GM23338 (cell line): ENCODE measurements around the gene RGS6. TPM values are rescaled to one million over a fixed set of nuclear protein-coding genes. Genes with fewer than 3 reads are reported as not detected.

ENCODE experiments used
- ATAC-seq: fragments of 200-7000 bp; cut with Tn5 transposase; 3 replicates; pipeline ENCODE4 v1.9.1; 2020
- DNase-seq: peaks from one replicate; pipeline ENCODE4 v3.0.0-alpha.2; 2015; ENCODE audit warnings: low spot score
- H2AFZ ChIP-seq: fragments of 200-600 bp; sonication (generic); 2 replicates; pipeline ENCODE4 v1.8.0; 2016; ENCODE audit warnings: antibody characterized with exemption, mild to moderate bottlenecking, moderate library complexity
- H3F3A ChIP-seq: fragments of 200-600 bp; sonication (generic); replicated peaks from 2 replicates; pipeline ENCODE4 v1.8.0; 2017; ENCODE audit warnings: antibody characterized with exemption, mixed run types, low read depth
- H3K27ac ChIP-seq: fragments of 200-600 bp; sonication (generic); 2 replicates; pipeline ENCODE4 v1.6.1; 2016; ENCODE audit warnings: low read depth
- H3K27me3 ChIP-seq: fragments of 200-600 bp; sonication (generic); 2 replicates; pipeline ENCODE4 v1.8.0; 2016; ENCODE audit warnings: mild to moderate bottlenecking, mixed run types, moderate library complexity; ENCODE audit not compliant: insufficient read depth
- H3K36me3 ChIP-seq: fragments of 200-600 bp; sonication (generic); 2 replicates; pipeline ENCODE4 v1.8.0; 2016; ENCODE audit warnings: mild to moderate bottlenecking; ENCODE audit not compliant: insufficient read depth
- H3K4me1 ChIP-seq: fragments of 200-600 bp; sonication (generic); 2 replicates; pipeline ENCODE4 v1.8.0; 2016; ENCODE audit warnings: mild to moderate bottlenecking, moderate library complexity; ENCODE audit not compliant: insufficient read depth
- H3K4me2 ChIP-seq: fragments of 200-600 bp; sonication (generic); 2 replicates; pipeline ENCODE4 v1.7.1; 2017; ENCODE audit warnings: mixed run types
- H3K4me3 ChIP-seq: fragments of 200-600 bp; sonication (generic); 2 replicates; pipeline ENCODE4 v1.6.1; 2016; ENCODE audit warnings: mixed run types
- H3K79me2 ChIP-seq: fragments of 200-600 bp; sonication (generic); replicated peaks from 2 replicates; pipeline ENCODE4 v1.8.0; 2017; ENCODE audit warnings: mild to moderate bottlenecking; ENCODE audit not compliant: insufficient read depth
- H3K9me2 ChIP-seq: fragments of 200-600 bp; sonication (generic); 2 replicates; pipeline ENCODE4 v1.8.0; 2017; ENCODE audit not compliant: insufficient read depth
- H4K20me1 ChIP-seq: fragments of 200-600 bp; sonication (generic); replicated peaks from 2 replicates; pipeline ENCODE4 v1.8.0; 2017; ENCODE audit warnings: mild to moderate bottlenecking; ENCODE audit not compliant: insufficient read depth
- H3K27ac Mint-ChIP-seq: 2 replicates; pipeline ENCODE4 v1.8.0; 2020; ENCODE audit warnings: inconsistent platforms, mild to moderate bottlenecking, moderate library complexity, mixed read lengths
- H3K27me3 Mint-ChIP-seq: 3 replicates; pipeline ENCODE4 v1.8.0; 2022; ENCODE audit warnings: low read depth, mild to moderate bottlenecking, moderate library complexity, mixed read lengths, inconsistent platforms; ENCODE audit not compliant: insufficient read depth, poor library complexity
- H3K36me3 Mint-ChIP-seq: 3 replicates; pipeline ENCODE4 v1.8.0; 2021; ENCODE audit warnings: low read depth, mild to moderate bottlenecking, inconsistent platforms, moderate library complexity, mixed read lengths
- H3K4me1 Mint-ChIP-seq: 3 replicates; pipeline ENCODE4 v1.8.0; 2020; ENCODE audit warnings: mild to moderate bottlenecking, inconsistent platforms, mixed read lengths
- H3K4me3 Mint-ChIP-seq: 3 replicates; pipeline ENCODE4 v1.8.0; 2021; ENCODE audit warnings: moderate library complexity, mild to moderate bottlenecking, inconsistent platforms, mixed read lengths
- H3K9me3 Mint-ChIP-seq: 3 replicates; pipeline ENCODE4 v1.8.0; 2020; ENCODE audit warnings: moderate library complexity, mild to moderate bottlenecking, inconsistent platforms, mixed read lengths
- EZH2 ChIP-seq: fragments of 200-600 bp; sonication (generic); IDR thresholded peaks from one replicate; pipeline ENCODE4 v1.8.0; 2017; ENCODE audit warnings: antibody characterized with exemption, mild to moderate bottlenecking, low read depth; ENCODE audit not compliant: unreplicated experiment
- JUNB ChIP-seq: IDR thresholded peaks from one replicate; pipeline ENCODE4 v1.6.1; 2016; ENCODE audit warnings: antibody characterized with exemption; ENCODE audit not compliant: unreplicated experiment
- NANOG ChIP-seq: IDR thresholded peaks from 2 replicates; pipeline ENCODE4 v1.6.1; 2016; ENCODE audit warnings: antibody characterized with exemption, borderline replicate concordance
- REST ChIP-seq: IDR thresholded peaks from one replicate; pipeline ENCODE4 v1.6.1; 2018; ENCODE audit warnings: antibody characterized with exemption; ENCODE audit not compliant: unreplicated experiment
- ZNF331 ChIP-seq: fragments of 250-450 bp; sonication (Bioruptor Pico); IDR thresholded peaks from 2 replicates; pipeline ENCODE4 v1.5.0; 2020; ENCODE audit warnings: low read depth, mild to moderate bottlenecking, moderate library complexity
- polyA plus RNA-seq: library from polyadenylated mRNA; unstranded; fragments of >200 nt; fragmentation: Nextera tagmentation; extraction: Ambion mirVana; gene quantifications from 2 replicates; pipeline ENCODE4 v1.2.1, GENCODE V29; 2016
- total RNA-seq: library from RNA; depleted of rRNA; stranded (reverse); fragments of >200 nt; shearing (Covaris generic); gene quantifications from 2 replicates; pipeline ENCODE4 v1.2.3, GENCODE V29; 2014
- TF ChIP-seq, protein P1 (sequence below), 2 experiments: fragments of 200-600 bp in 1 of 2; sonication (generic) in 1 of 2; conservative IDR thresholded peaks; 2 replicates each; pipeline versions ENCODE4 v1.5.1 to v1.6.1; 2016 to 2017; ENCODE audit warnings: antibody characterized with exemption in 2 of 2, low read depth in 2 of 2, mild to moderate bottlenecking in 2 of 2, moderate library complexity in 1 of 2

The RGS6 gene
- total and polyA plus RNA-seq, 2 experiments from 2014 or later, result 0.66 to 0.83 TPM

DNA sequence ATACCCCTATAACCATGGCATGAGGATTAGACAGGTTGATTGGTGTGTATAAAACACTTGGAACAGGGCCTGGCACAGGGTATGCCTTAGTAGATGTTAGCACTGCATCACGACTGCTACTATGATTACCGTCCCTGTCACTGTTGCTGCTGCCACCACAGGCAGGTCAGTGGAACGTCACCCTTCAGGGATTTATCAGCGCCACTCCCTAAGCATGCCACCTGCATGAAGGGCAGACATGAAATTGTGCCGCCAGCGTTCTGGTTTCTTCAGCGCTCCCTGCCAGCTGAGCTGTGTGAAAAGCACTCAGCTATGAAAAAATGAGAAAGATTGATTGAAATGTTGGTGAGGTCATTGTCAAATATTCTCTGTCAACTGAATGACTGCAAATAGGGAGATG lies 484.7 kb downstream of the RGS6 start:
- ATAC-seq, result no peak
- Histone ChIP-seq H3K9me2 (no peaks in the 10 kb centered on the region; the same call in 1 of the 2 replicates), H3K4me1 (peaks cover 9% of the 10 kb centered on the region; the same call in 1 of the 2 replicates), H3K4me3 (no peak overlapping the region), H3F3A (no peaks in the 10 kb centered on the region), H3K27ac (no peak overlapping the region), H2AFZ (no peak overlapping the region), H3K27me3 (no peaks in the 10 kb centered on the region), H3K79me2 (no peaks in the 10 kb centered on the region), H4K20me1 (no peaks in the 10 kb centered on the region), H3K36me3 (no peaks in the 10 kb centered on the region), H3K4me2 (no peak overlapping the region)
- H3K4me3 Mint-ChIP-seq, result no peak overlapping the region
- DNase-seq, result no peak
- peaks cover 34% of the 10 kb centered on the region for H3K9me3 Mint-ChIP-seq
- TF ChIP-seq EZH2, result no peak
- TF ChIP-seq, protein P1, sequence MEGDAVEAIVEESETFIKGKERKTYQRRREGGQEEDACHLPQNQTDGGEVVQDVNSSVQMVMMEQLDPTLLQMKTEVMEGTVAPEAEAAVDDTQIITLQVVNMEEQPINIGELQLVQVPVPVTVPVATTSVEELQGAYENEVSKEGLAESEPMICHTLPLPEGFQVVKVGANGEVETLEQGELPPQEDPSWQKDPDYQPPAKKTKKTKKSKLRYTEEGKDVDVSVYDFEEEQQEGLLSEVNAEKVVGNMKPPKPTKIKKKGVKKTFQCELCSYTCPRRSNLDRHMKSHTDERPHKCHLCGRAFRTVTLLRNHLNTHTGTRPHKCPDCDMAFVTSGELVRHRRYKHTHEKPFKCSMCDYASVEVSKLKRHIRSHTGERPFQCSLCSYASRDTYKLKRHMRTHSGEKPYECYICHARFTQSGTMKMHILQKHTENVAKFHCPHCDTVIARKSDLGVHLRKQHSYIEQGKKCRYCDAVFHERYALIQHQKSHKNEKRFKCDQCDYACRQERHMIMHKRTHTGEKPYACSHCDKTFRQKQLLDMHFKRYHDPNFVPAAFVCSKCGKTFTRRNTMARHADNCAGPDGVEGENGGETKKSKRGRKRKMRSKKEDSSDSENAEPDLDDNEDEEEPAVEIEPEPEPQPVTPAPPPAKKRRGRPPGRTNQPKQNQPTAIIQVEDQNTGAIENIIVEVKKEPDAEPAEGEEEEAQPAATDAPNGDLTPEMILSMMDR (conservative IDR thresholded peaks at IDR 0.05; ENCODE audit: low read depth in 2 of 2), result peak; percentile 11 to 39; a peak in 1 of 4 replicates
- no peak for TF ChIP-seq REST
- H3K27me3 Mint-ChIP-seq, result no peaks in the 10 kb centered on the region
- H3K4me1 Mint-ChIP-seq, result peaks cover 11% of the 10 kb centered on the region; the same call in 2 of the 3 replicates
- peaks cover 12% of the 10 kb centered on the region for H3K36me3 Mint-ChIP-seq
- no peak overlapping the region for H3K27ac Mint-ChIP-seq

GRCh38 chr14:72418806-72419205 lies 486.6 kb downstream of the RGS6 start:
- Mint-ChIP-seq H3K9me3 (peaks cover 36% of the 10 kb centered on the region), H3K36me3 (peaks cover 12% of the 10 kb centered on the region), H3K4me1 (peaks cover 11% of the 10 kb centered on the region; the same call in 2 of the 3 replicates), H3K4me3 (no peak overlapping the region), H3K27me3 (peaks cover 2% of the 10 kb centered on the region), H3K27ac (no peak overlapping the region)
- Histone ChIP-seq H3K4me3 (no peak overlapping the region), H2AFZ (peak overlapping the region; percentile 38; the same call in 1 of the 2 replicates), H4K20me1 (no peaks in the 10 kb centered on the region), H3F3A (no peaks in the 10 kb centered on the region), H3K4me1 (peaks cover 9% of the 10 kb centered on the region; the same call in 1 of the 2 replicates), H3K4me2 (no peak overlapping the region), H3K27me3 (no peaks in the 10 kb centered on the region), H3K9me2 (no peaks in the 10 kb centered on the region; the same call in 1 of the 2 replicates), H3K79me2 (no peaks in the 10 kb centered on the region), H3K27ac (no peak overlapping the region), H3K36me3 (no peaks in the 10 kb centered on the region)
- DNase-seq (no peak), ATAC-seq (no peak)
- TF ChIP-seq NANOG, result no peak
- TF ChIP-seq ZNF331 (CRISPR knock-in tag), result no peak
- TF ChIP-seq, protein P1 (conservative IDR thresholded peaks at IDR 0.05; ENCODE audit: low read depth in 2 of 2), result no peak
- no peak for TF ChIP-seq REST
- no peak for TF ChIP-seq JUNB
